ENCODE measurements around the gene LIX1.

Gene LIX1

GRCh38 chr5:97142521-97143254 lies at the start of gene LIX1:
TSS of gene LIX1 (minus strand) at chr5:97142611. CDS start at chr5:97142576, 35 bp downstream.
- peaks cover 11% of the 10 kb centered on the region for H3K4me1 ChIP-seq (ENCODE audit: control insufficient read depth, insufficient read depth, low read length)
- POLR2A ChIA-PET, result no interaction called here
- H3K4me3 ChIP-seq (ENCODE audit: low read depth, low read length), result no peak within 1 kb of the TSS
- H3K36me3 ChIP-seq (ENCODE audit: control insufficient read depth in 2 of 2, insufficient read depth in 1 of 2, low read length in 2 of 2), result no peaks in the 10 kb centered on the region
- CTCF ChIA-PET, result interaction anchor here (0.7 to 4.7 kb wide), 21 partner anchors 10 to 528 kb away, joined by 3 to 44 read pairs (median 5); no protein-coding TSS in a partner anchor
- H3K9me3 ChIP-seq (ENCODE audit: control insufficient read depth, insufficient read depth, low read depth, low read length), result no peaks in the 10 kb centered on the region
- no peak within 1 kb of the TSS for H3K27ac ChIP-seq (ENCODE audit: extremely low read depth, low read depth, low read length)
- TF ChIP-seq ZNF366 (tag by site-specific recombination; conservative IDR thresholded peaks at IDR 0.05) (0 out of 2 replicates have a peak, but pooled peaks have one; percentile 40), ZNF302 (tag by site-specific recombination; IDR thresholded peaks at IDR 0.05; ENCODE audit: low read depth) (no peak), ZNF280D (tag by site-specific recombination; IDR thresholded peaks at IDR 0.05) (no peak), ZNF777 (tag by site-specific recombination; IDR thresholded peaks at IDR 0.05; ENCODE audit: borderline replicate concordance) (no peak), ZNF660 (tag by site-specific recombination; IDR thresholded peaks at IDR 0.05) (0 out of 2 replicates have a peak, but pooled peaks have one; percentile 48), ZNF704 (tag by site-specific recombination; IDR thresholded peaks at IDR 0.05) (no peak), ZNF768 (tag by site-specific recombination; IDR thresholded peaks at IDR 0.05) (peak; percentile 60; the same call in 1 of the 2 replicates), ZNF560 (tag by site-specific recombination; IDR thresholded peaks at IDR 0.05; ENCODE audit: borderline replicate concordance) (no peak), ZNF274 (IDR thresholded peaks at IDR 0.05; ENCODE audit: low read length) (no peak), ZNF274 (tag by site-specific recombination; IDR thresholded peaks at IDR 0.05; ENCODE audit: borderline replicate concordance) (no peak), INSM2 (tag by site-specific recombination; IDR thresholded peaks at IDR 0.05) (no peak), MZF1 (tag by site-specific recombination; IDR thresholded peaks at IDR 0.05; ENCODE audit: borderline replicate concordance) (no peak), ZNF169 (tag by site-specific recombination; IDR thresholded peaks at IDR 0.05) (no peak), IKZF3 (tag by site-specific recombination; IDR thresholded peaks at IDR 0.05) (peak; percentile 56; the same call in 1 of the 2 replicates), ZSCAN23 (tag by site-specific recombination; IDR thresholded peaks at IDR 0.05) (no peak), PBX3 (CRISPR knock-in tag; IDR thresholded peaks at IDR 0.05) (no peak), ZNF223 (tag by site-specific recombination; IDR thresholded peaks at IDR 0.05) (no peak), ZFP41 (tag by site-specific recombination; IDR thresholded peaks at IDR 0.05; ENCODE audit: borderline replicate concordance) (no peak), GLI2 (tag by site-specific recombination; IDR thresholded peaks at IDR 0.05; ENCODE audit: borderline replicate concordance, low read depth) (no peak), ZNF571 (tag by site-specific recombination; IDR thresholded peaks at IDR 0.05) (no peak), ZNF561 (tag by site-specific recombination; IDR thresholded peaks at IDR 0.05; ENCODE audit: borderline replicate concordance) (no peak), ATF2 (tag by site-specific recombination; IDR thresholded peaks at IDR 0.05; ENCODE audit: low read depth) (no peak), ZNF155 (tag by site-specific recombination; IDR thresholded peaks at IDR 0.05) (no peak), GLI4 (tag by site-specific recombination; IDR thresholded peaks at IDR 0.05) (no peak), ZNF654 (tag by site-specific recombination; IDR thresholded peaks at IDR 0.05; ENCODE audit: low read depth) (peak; percentile 75), GLIS2 (tag by site-specific recombination; IDR thresholded peaks at IDR 0.05) (no peak), HOXD13 (CRISPR knock-in tag; IDR thresholded peaks at IDR 0.05; ENCODE audit: borderline replicate concordance) (no peak)
- TF ChIP-seq, protein P1, sequence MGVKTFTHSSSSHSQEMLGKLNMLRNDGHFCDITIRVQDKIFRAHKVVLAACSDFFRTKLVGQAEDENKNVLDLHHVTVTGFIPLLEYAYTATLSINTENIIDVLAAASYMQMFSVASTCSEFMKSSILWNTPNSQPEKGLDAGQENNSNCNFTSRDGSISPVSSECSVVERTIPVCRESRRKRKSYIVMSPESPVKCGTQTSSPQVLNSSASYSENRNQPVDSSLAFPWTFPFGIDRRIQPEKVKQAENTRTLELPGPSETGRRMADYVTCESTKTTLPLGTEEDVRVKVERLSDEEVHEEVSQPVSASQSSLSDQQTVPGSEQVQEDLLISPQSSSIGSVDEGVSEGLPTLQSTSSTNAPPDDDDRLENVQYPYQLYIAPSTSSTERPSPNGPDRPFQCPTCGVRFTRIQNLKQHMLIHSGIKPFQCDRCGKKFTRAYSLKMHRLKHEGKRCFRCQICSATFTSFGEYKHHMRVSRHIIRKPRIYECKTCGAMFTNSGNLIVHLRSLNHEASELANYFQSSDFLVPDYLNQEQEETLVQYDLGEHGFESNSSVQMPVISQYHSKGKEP (tag by site-specific recombination; IDR thresholded peaks at IDR 0.05), result peak; percentile 43; the same call in 1 of the 2 replicates
